ENCODE data around the gene KIF12. TPM values are rescaled to one million over a fixed set of nuclear protein-coding genes. Genes with fewer than 3 reads are reported as not detected.

Gene KIF12
- total and polyA plus RNA-seq, 2 of the 8 experiments (the other 6 are each of a cell fraction or from before 2014, with no cell fraction given) = 2.9 to 3.9 TPM

DNA sequence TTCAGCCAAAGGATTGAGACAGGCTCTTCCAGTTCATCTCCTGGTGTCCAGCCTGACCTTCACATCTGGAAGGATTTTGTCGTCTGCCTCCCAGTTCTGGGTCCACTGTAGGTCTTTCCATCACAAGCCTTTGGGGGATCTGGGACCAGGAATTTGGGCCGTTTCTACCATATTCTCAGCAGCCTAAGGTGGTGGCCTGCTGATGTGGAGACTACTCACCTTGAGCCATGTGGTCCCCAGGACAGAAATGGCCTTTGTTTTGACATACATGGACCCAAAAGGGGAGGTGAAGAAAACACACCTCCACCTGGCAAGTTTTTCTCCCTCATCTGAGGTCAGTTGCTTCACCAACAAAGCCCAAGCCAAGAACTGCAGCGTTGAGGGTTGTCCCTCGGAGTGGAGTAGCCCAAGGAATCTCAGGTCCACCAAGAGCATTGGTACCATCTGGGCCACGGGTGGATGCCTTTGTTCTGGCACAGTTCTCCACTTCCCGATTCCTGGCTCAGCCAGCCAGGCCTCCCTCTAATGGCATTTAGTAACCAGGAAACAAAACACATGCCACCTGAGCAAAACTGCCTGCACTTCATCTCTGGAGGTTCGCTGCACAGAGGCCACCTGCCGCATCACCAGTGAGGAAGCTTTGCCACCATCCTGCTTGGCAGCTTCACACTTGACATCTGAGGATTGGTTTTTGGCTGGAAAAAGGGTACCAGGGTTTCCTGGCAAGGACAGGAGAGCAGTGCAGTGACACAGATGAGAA is 45.7 kb downstream of the KIF12 start:
- no peaks in the 10 kb centered on the region for H3K4me1 ChIP-seq (replicated peaks in 1 of 4; ENCODE audit: control insufficient read depth in 3 of 4, insufficient read depth in 4 of 4, low read length in 3 of 4)
- H4K8ac ChIP-seq (ENCODE audit: extremely low read depth, insufficient read depth, low read length) = no peak overlapping the region
- H3K18ac ChIP-seq (ENCODE audit: extremely low read depth, low read length) = no peak overlapping the region
- peaks cover 0 to 3% of the 10 kb centered on the region in 2 experiments for H4K20me1 ChIP-seq (replicated peaks in 1 of 2; ENCODE audit: control insufficient read depth in 1 of 2, insufficient read depth in 2 of 2, low read length in 2 of 2)
- peak in 1 of 2 experiments; percentile 17 for DNase-seq (ENCODE audit: low read depth in 1 of 2, low spot score in 2 of 2)
- FAIRE-seq = no peak
- no peak overlapping the region for H2BK20ac ChIP-seq (ENCODE audit: low read length)
- no peaks in the 10 kb centered on the region for H3K9me3 ChIP-seq (ENCODE audit: insufficient read depth in 2 of 2, low read depth in 1 of 2, low read length in 1 of 2)
- H3K79me2 ChIP-seq (ENCODE audit: control insufficient read depth in 1 of 2, insufficient read depth in 2 of 2, low read length in 2 of 2) = no peaks in the 10 kb centered on the region
- H4K5ac ChIP-seq (ENCODE audit: insufficient read length, low read depth, low read length) = no peak overlapping the region
- H3K9ac ChIP-seq (replicated peaks in 1 of 4; ENCODE audit: extremely low read depth in 1 of 4, low read depth in 3 of 4, low read length in 3 of 4) = no peak overlapping the region
- ChIA-PET CTCF (ENCODE audit: partially characterized antibody) (no interaction called here), POLR2A (ENCODE audit: partially characterized antibody) (no interaction called here)
- WGBS, 2 experiments (ENCODE audit: extremely low coverage in 1 of 2, insufficient coverage in 1 of 2, insufficient read length in 1 of 2, insufficient replicate concordance in 2 of 2, low coverage in 1 of 2, low lambda C conversion rate in 2 of 2, missing lambda C conversion rate in 1 of 2) = 91% methylated on average over 8 of the region's 8 CpGs; no CpG with 5 or more reads in 1 of the 2 experiments
- H2BK5ac ChIP-seq (ENCODE audit: low read depth, low read length) = no peak overlapping the region; the same call in 1 of the 2 replicates
- H3K27ac ChIP-seq (ENCODE audit: low read depth, low read length) = no peak overlapping the region
- H2BK12ac ChIP-seq (ENCODE audit: low read depth, low read length) = no peak overlapping the region
- no peaks in the 10 kb centered on the region for H3K27me3 ChIP-seq (replicated peaks in 1 of 4; ENCODE audit: control insufficient read depth in 3 of 4, extremely low read depth in 1 of 4, insufficient read depth in 3 of 4, low read length in 3 of 4)
- no peak overlapping the region for H2BK15ac ChIP-seq (ENCODE audit: low read length)
- no peak overlapping the region for H2BK120ac ChIP-seq (replicated peaks; ENCODE audit: low read depth, low read length)
- no peak overlapping the region for H2AK5ac ChIP-seq (ENCODE audit: low read depth, low read length)
- H3K79me1 ChIP-seq (ENCODE audit: low read depth, low read length) = no peaks in the 10 kb centered on the region
- no peak overlapping the region for H3K4ac ChIP-seq (replicated peaks; ENCODE audit: insufficient read length, low read depth, low read length)
- H4K91ac ChIP-seq (replicated peaks; ENCODE audit: insufficient read length, low read length) = no peak overlapping the region
- H3K23me2 ChIP-seq (ENCODE audit: low read depth, low read length) = no peaks in the 10 kb centered on the region
- no peak overlapping the region for H3K4me2 ChIP-seq (ENCODE audit: insufficient read depth in 1 of 2, low read depth in 2 of 2, low read length in 2 of 2)
- H3K56ac ChIP-seq (replicated peaks; ENCODE audit: insufficient read length, low read depth, low read length) = no peak overlapping the region
- no peak overlapping the region for H3K4me3 ChIP-seq (ENCODE audit: extremely low read depth in 1 of 4, insufficient read depth in 2 of 4, low read depth in 3 of 4, low read length in 4 of 4)
- H3K23ac ChIP-seq (ENCODE audit: insufficient read length) = no peak overlapping the region
- H3K14ac ChIP-seq (ENCODE audit: insufficient read length) = no peak overlapping the region
- no peak overlapping the region for H2AFZ ChIP-seq (ENCODE audit: low read length)
- H3K36me3 ChIP-seq (ENCODE audit: control insufficient read depth in 2 of 4, insufficient read depth in 4 of 4, low read length in 3 of 4) = peaks cover 4 to 28% (median 12%) of the 10 kb centered on the region in 4 experiments; a peak in 6 of 8 replicates
- TF ChIP-seq JUN (IDR thresholded peaks at IDR 0.05; ENCODE audit: low read depth, low read length) (no peak), BACH1 (IDR thresholded peaks at IDR 0.05; ENCODE audit: low read length) (no peak), POU5F1 (IDR thresholded peaks at IDR 0.05; ENCODE audit: low read depth, low read length) (no peak), SAP30 (IDR thresholded peaks at IDR 0.05; ENCODE audit: insufficient read depth, insufficient replicate concordance, low read length) (no peak), RXRA (IDR thresholded peaks at IDR 0.05; ENCODE audit: insufficient read depth, low read depth, low read length) (no peak), KDM5A (IDR thresholded peaks at IDR 0.05; ENCODE audit: low read length) (no peak), JUND (IDR thresholded peaks at IDR 0.05; ENCODE audit: low read length) (no peak), EGR1 (IDR thresholded peaks at IDR 0.05; ENCODE audit: borderline replicate concordance, low read depth, low read length) (no peak), CBX8 (IDR thresholded peaks at IDR 0.05; ENCODE audit: borderline replicate concordance, low read depth, low read length) (no peak), SP1 (IDR thresholded peaks at IDR 0.05; ENCODE audit: low read depth, low read length) (no peak), CEBPB (IDR thresholded peaks at IDR 0.05; ENCODE audit: low read depth, low read length) (no peak), RNF2 (IDR thresholded peaks at IDR 0.05; ENCODE audit: borderline replicate concordance, low read depth, low read length, missing control alignments, poor library complexity, severe bottlenecking) (no peak), SP4 (IDR thresholded peaks at IDR 0.05; ENCODE audit: low read length) (no peak)
- TF ChIP-seq, protein P1, sequence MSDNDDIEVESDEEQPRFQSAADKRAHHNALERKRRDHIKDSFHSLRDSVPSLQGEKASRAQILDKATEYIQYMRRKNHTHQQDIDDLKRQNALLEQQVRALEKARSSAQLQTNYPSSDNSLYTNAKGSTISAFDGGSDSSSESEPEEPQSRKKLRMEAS (IDR thresholded peaks at IDR 0.05) = no peak

Data from H1 (cell line).